Heart right ventricle (tissue), 16 donors: ENCODE data around the gene GLRX5. TPM values are rescaled to one million over a fixed set of nuclear protein-coding genes. Genes with fewer than 3 reads are reported as not detected.
"Not testable (repeated sequence)": the region's sequence is repeated elsewhere in the genome, so short reads cannot be mapped to it uniquely, and the experiment has no call there.

Experiments used
- ATAC-seq, 8 donors: fragments of 200-7000 bp; cut with Tn5 transposase; one replicate each; pipeline ENCODE4 v1.9.1; 2020; ENCODE audit warnings: mild to moderate bottlenecking in 8 of 8, moderate library complexity in 8 of 8, moderate number of reproducible peaks in 1 of 8
- DNase-seq, 2 donors: peaks; one replicate each; pipeline ENCODE4 v3.0.0-alpha.2; 2020
- H3K27ac ChIP-seq, 10 donors: fragments of 200-600 bp; sonication (generic) in 2 of 10; one replicate each; pipeline versions ENCODE4 v1.5.0 to v1.8.0; 2020 to 2022; ENCODE audit warnings: mild to moderate bottlenecking in 3 of 10
- H3K27me3 ChIP-seq, 7 donors: fragments of 200-600 bp; one replicate each; pipeline ENCODE4 v1.8.0; 2021 to 2022; ENCODE audit warnings: mild to moderate bottlenecking in 2 of 7
- H3K36me3 ChIP-seq, 9 donors: fragments of 200-600 bp; sonication (generic) in 1 of 9; one replicate each; pipeline versions ENCODE4 v1.5.0 to v1.8.0; 2020 to 2022; ENCODE audit warnings: mild to moderate bottlenecking in 2 of 9
- H3K4me1 ChIP-seq, 9 donors: fragments of 200-600 bp; sonication (generic) in 1 of 9; one replicate each; pipeline versions ENCODE4 v1.5.0 to v1.8.0; 2020 to 2022; ENCODE audit warnings: mild to moderate bottlenecking in 4 of 9
- H3K4me3 ChIP-seq, 10 donors: fragments of 200-600 bp; sonication (generic) in 2 of 10; one replicate each; pipeline versions ENCODE4 v1.5.0 to v1.8.0; 2020 to 2022; ENCODE audit warnings: mild to moderate bottlenecking in 7 of 10, moderate library complexity in 2 of 10
- H3K9me3 ChIP-seq, 11 donors: fragments of 200-600 bp in 10 of 11; sonication (generic) in 2 of 11; one replicate each; pipeline versions ENCODE4 v1.5.0 to v1.8.0; 2013 to 2022; ENCODE audit warnings: mild to moderate bottlenecking in 2 of 11, control low read depth in 1 of 11, moderate library complexity in 1 of 11
- WGBS, 2 donors: extraction: QIAGEN DNeasy Blood & Tissue Kit; methylation state at CpG; one replicate each; pipeline ENCODE4 v1.1.7; 2013; ENCODE audit warnings: inconsistent platforms in 1 of 2; 5-methylcytosine and 5-hydroxymethylcytosine counted together
- intact Hi-C, 10 donors: fragments of 100-400 bp; cut with DNase I; formaldehyde crosslinking; loops; one replicate each; pipeline versions ENCODE4 v1.11.1 to v1.14.2; 2022
- polyA plus RNA-seq, 2 donors: library from polyadenylated mRNA; stranded (reverse); fragments of 200-250 nt; gene quantifications; one replicate each; pipeline ENCODE4 v1.2.3, GENCODE V29; 2013
- total RNA-seq, 10 donors: library from RNA; stranded (reverse); fragmentation: NEBNext Ultra II Directional in 3 of 10; extraction: Animal tissue kit (Norgen Biotek cat#: 25700) in 3 of 10; gene quantifications; one replicate each; pipeline versions ENCODE4 v1.2.1 to v1.2.4, GENCODE V29; 2021 to 2023
- TF ChIP-seq, protein P1 (sequence below), 9 donors: fragments of 200-600 bp; sonication (generic) in 2 of 9; IDR thresholded peaks; one replicate each; pipeline versions ENCODE4 v1.5.0 to v1.8.0; 2021 to 2022; ENCODE audit warnings: antibody characterized with exemption in 9 of 9, mild to moderate bottlenecking in 5 of 9, moderate library complexity in 1 of 9
- donor health status: Arrhythmogenic right ventricular cardiomyopathy.
- donor health status: ischemic (EF 13 %, LVEDD 7.1; RV severe dilation, severe dysfunction).
- donor health status: healthy with polysubstance abuse.
- donor health status: DM: no; HTN: yes; CAD: no.
- donor health status: DM: no; HTN: no; CAD: no.
- donor health status: ischemic (EF 25% LVEDD 6.9; RV normal size, moderate dysfunction).
- donor health status: ischemic (EF 25% LVEDD 5.7; RV mildly dilated, moderate dysfunction).
- donor health status: healthy.
- donor health status: DM: yes; HTN: yes; CAD: no.
- donor health status: Ischemic cardiomyopathy.
- donor health status: ischemic (EF 35%, LVEDD 5.7; RV mildly dilated, moderate dysfunction).
- donor health status: nonischemic (EF 11% LVEDD 7.7; RV severe dilation, severe dysfunction).
- donor health status: DM: yes; HTN: yes; CAD: no.
- donor health status: PGD.
- donor health status: ischemic (EF 29% LVEDD 5.4; RV normal size, mild dysfunction).
- donor health status: nonischemic (EF 23%, LVEDD 6.1; RV moderate dilation, normal function).

Gene GLRX5
- total and polyA plus RNA-seq, 12 donors: 49.8 to 121 (median 86.8) TPM

DNA sequence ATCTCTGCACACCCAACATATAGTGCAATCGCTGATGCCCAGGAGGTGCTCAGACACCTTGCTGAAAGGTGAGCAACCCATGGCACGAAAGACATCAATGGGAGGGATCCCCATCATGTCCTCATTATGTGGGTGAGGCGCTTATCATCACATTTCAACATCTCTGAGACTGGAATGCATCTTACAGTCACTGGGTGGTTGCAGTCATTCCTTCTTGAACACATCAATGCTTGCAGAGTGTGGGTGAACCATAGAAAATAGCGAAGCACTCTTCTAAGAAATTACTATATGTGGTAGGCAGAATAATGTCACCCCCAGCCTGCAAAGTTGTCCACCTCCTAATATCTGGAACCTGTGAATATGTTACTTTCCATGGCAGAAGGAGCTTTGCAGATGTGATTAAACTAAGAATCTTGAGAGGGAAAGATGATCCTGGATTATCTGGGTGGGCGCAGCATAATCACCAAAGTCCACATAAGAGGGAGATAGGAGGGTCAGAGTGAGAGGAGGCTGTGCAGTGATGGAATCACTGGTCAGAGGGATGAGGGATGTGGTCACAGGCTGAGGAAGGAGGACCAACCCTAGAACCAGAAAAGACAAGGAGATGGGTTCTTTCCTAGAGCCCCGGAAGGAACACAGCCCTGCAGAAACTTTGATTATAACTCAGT lies 51.2 kb downstream of the GLRX5 start:
- peaks cover 0 to 21% (median 5%) of the 10 kb centered on the region in 7 donors for H3K27me3 ChIP-seq
- DNase-seq (no peak), ATAC-seq (no peak)
- H3K9me3 ChIP-seq: peaks cover 0 to 18% (median 0%) of the 10 kb centered on the region in 11 donors
- 68 to 69% methylated on average over 6 of the region's 6 CpGs for WGBS, 2 donors
- H3K4me3 ChIP-seq: no peak overlapping the region
- no peaks in the 10 kb centered on the region for H3K4me1 ChIP-seq
- intact Hi-C loops: no loop called here
- TF ChIP-seq, protein P1, sequence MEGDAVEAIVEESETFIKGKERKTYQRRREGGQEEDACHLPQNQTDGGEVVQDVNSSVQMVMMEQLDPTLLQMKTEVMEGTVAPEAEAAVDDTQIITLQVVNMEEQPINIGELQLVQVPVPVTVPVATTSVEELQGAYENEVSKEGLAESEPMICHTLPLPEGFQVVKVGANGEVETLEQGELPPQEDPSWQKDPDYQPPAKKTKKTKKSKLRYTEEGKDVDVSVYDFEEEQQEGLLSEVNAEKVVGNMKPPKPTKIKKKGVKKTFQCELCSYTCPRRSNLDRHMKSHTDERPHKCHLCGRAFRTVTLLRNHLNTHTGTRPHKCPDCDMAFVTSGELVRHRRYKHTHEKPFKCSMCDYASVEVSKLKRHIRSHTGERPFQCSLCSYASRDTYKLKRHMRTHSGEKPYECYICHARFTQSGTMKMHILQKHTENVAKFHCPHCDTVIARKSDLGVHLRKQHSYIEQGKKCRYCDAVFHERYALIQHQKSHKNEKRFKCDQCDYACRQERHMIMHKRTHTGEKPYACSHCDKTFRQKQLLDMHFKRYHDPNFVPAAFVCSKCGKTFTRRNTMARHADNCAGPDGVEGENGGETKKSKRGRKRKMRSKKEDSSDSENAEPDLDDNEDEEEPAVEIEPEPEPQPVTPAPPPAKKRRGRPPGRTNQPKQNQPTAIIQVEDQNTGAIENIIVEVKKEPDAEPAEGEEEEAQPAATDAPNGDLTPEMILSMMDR (IDR thresholded peaks at IDR 0.05): no peak
- H3K36me3 ChIP-seq: no peaks in the 10 kb centered on the region
- no peak overlapping the region for H3K27ac ChIP-seq

DNA sequence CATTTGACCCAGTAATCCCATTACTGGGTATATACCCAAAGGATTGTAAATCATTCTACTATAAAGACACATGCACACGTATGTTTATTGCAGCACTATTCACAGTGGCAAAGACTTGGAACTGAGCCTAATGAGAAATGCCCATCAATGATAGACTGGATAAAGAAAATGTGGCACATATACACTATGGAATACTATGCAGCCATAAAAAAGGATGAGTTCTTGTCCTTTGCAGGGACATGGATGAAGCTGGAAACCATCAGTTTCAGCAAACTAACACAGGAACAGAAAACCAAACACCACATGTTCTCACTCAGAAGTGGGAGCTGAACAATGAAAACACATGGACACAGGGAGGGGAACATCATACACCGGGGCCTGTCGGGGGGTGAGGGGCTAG lies 56.3 kb downstream of the GLRX5 start:
- 89 to 96% methylated on average over 3 of the region's 3 CpGs for WGBS, 2 donors
- not testable (repeated sequence) for H3K4me1 ChIP-seq, H3K36me3 ChIP-seq

More for the DNA sequence above, 56.3 kb downstream of the GLRX5 start:
- H3K4me3 ChIP-seq, intact Hi-C loops, DNase-seq, ATAC-seq, H3K9me3 ChIP-seq, H3K27ac ChIP-seq: not testable (repeated sequence)
- peaks cover 0 to 21% (median 7%) of the 10 kb centered on the region in 7 donors for H3K27me3 ChIP-seq

Other genes with a start within 250 kb of the GLRX5 start
- gene CLMN, start 215.1 kb upstream of the GLRX5 start, total RNA-seq: 10 to 100 TPM in 2 of 10 donors, 1 to 10 TPM in 8; 3.7 to 14.5 (median 5.9) TPM
- gene CLMN, start 215.1 kb upstream of the GLRX5 start, polyA plus RNA-seq: 1 to 10 TPM; 2.6 to 6.1 TPM
- gene SYNE3, start 18.4 kb upstream of the GLRX5 start, total RNA-seq: 10 to 100 TPM in 5 of 10 donors, 1 to 10 TPM in 5; 4.8 to 15.4 (median 10.4) TPM
- 1 to 10 TPM; 1.5 to 5.3 TPM for gene SYNE3, start 18.4 kb upstream of the GLRX5 start, polyA plus RNA-seq
- gene TCL1B, start 151.4 kb downstream of the GLRX5 start, total RNA-seq: not detected
- gene TCL1B, start 151.4 kb downstream of the GLRX5 start, polyA plus RNA-seq: not detected
- gene TCL1A, start 179.1 kb downstream of the GLRX5 start, total RNA-seq: under 1 TPM in 1 of 10 donors, not detected in 9; 0.58 TPM
- gene TCL1A, start 179.1 kb downstream of the GLRX5 start, polyA plus RNA-seq: under 1 TPM in 1 of 2 donors, not detected in 1; 0.33 TPM